ENCODE measurements around the gene IDH2.

The IDH2 gene

GRCh38 chr15:90062973-90063769, 39.1 kb downstream of the IDH2 start:
- DNase-seq, result peak; percentile 10

DNA sequence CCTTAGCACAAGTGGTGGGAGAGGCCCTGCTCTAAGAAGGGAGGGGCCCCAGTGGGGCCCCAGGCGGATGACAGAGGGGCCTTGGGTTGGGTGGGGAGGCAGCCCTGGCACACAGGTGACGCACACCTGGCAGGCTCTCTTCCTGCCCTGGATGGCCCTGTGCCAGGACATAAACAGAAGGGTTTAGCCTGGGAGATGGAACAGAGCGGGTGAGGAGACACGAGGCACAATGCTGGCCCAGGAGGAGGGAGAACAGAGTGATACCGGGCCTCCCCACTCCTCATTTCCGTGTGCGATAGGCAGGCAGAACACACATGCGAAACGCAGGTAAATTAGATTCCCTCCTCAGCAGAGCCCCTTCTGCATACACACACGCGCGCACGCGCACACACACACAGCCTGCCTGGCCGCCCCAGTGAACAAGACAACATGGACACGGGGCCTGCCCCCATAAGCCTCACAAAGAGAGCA, 39.8 kb downstream of the IDH2 start:
- DNase-seq, result peak; percentile 86

- peak; percentile 86 for DNase-seq
Observed at GRCh38 chr15:90062023-90062442, 40.2 kb downstream of the IDH2 start.

- no peak for DNase-seq
Observed at GRCh38 chr15:90060797-90061196, 41.5 kb downstream of the IDH2 start.

GRCh38 chr15:90059208-90059985, 42.9 kb downstream of the IDH2 start:
- no peak for DNase-seq

- no peak for DNase-seq
Observed at GRCh38 chr15:90058775-90059174, 43.5 kb downstream of the IDH2 start.

DNA sequence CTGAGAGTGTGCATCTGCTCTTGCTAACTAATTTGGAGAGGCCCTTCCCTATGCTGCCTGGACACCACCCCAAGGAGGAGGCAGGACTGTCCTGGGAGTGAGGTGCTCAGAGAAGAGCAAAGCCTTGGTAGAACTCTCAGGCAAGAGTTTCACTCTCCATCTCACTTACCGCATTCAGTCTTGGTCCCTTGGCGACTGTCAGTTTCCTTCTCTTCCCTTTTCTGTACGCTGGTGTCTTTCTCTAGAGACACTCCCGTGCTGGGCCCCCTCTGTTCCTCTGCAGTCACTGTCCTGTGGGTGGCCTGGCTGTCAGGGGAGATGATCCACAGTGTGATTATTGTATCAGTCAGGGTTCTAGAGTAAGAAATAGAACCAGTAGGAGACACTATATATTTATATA, 44.0 kb downstream of the IDH2 start:
- DNase-seq, result no peak

- no peak for DNase-seq
Observed at GRCh38 chr15:90056529-90056928, 45.7 kb downstream of the IDH2 start.

- DNase-seq, result no peak
Observed at GRCh38 chr15:90055182-90055581, 47.1 kb downstream of the IDH2 start.

GRCh38 chr15:90054618-90055097, 47.6 kb downstream of the IDH2 start:
- DNase-seq, result no peak

DNA sequence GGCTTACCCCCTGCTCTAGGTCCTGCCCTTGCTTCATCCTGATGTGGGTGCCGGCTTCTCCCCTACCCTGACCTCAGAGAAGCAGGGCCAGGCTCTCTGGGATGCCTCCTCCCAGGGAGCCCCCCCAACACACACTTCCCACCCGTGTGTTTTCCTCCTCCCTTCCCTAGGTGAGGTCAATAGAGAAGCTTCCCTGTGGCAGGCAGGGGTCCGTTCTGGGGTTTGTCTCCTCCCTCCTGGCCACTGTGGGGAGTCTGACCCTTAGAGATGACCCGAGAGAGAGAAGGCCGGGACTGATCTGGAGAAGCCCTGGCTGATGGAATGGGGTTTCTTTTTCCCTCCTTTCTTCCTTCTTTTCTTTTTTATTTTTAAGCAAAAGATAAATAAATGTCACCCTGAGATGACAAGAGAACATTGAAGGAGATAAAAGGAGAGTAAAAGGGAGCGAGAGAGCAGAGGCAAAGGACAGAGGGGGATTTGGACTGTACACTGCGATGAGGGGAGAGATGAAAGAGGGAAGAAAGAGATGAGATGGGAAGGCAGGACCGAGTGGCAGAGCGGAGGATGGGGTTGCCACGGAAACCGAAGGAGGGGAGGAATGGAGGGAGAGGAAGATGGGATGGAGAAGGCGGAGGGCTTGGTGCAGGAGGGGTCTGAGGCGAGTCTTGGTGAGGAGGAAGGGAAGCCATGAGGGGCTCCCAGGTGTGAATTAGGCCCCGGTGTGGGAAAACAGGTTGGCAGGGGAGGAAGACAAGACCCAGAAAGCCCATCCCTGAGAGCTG, 48.4 kb downstream of the IDH2 start:
- DNase-seq, result no peak

GRCh38 chr15:90051874-90052273, 50.4 kb downstream of the IDH2 start:
- DNase-seq, result no peak

- no peak for DNase-seq
Observed at GRCh38 chr15:90049666-90050604, 52.3 kb downstream of the IDH2 start.

DNA sequence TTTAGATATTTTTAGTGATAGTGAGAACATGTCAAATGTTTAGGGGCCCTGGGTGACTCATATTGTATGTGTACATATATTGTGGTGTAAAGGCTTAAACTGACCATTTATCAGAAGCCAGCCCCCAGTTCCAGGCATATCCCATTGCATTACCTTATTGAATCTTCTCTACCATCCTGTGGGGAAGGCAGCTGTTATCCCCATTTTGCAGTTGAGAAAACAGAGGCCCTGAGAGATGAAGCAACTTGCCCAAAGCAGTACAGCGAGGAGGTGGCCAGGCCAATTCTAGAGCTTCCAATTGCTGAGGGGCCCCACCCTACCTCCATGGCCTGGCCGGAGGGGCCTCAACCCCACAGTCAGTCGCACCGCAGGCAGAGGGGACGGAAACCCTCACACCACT, 53.2 kb downstream of the IDH2 start:
- no peak for DNase-seq

DNA sequence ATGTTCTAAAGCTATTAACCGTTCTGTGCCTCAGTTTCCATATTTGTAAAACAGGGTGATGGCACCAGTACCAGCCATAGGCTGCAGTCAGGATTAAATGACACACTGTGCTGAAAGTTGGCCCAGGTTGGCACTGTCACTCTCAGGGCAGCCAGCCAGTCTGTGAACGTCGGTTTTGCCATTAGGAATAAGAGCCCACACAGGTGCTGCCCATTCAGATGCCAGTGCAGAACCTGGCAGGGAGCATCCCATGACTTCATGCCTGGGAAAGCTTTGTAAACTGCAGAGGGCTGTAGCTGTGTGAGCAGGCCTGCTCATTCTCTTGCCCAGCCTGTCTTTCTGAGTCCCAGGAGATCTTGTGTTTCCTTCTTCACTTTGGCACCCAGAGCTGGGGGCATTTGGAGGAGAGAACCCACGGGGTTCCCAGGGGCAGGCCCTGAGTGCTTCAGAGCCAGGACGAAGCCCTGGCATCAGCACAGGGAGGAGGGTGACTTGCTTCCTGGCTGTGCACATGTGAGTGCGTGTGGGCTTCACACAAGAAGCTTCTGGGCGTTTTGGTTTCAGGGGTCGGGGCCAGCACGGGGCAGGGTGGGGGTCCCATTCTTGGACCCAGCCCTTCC, 54.2 kb downstream of the IDH2 start:
- DNase-seq, result no peak

DNA sequence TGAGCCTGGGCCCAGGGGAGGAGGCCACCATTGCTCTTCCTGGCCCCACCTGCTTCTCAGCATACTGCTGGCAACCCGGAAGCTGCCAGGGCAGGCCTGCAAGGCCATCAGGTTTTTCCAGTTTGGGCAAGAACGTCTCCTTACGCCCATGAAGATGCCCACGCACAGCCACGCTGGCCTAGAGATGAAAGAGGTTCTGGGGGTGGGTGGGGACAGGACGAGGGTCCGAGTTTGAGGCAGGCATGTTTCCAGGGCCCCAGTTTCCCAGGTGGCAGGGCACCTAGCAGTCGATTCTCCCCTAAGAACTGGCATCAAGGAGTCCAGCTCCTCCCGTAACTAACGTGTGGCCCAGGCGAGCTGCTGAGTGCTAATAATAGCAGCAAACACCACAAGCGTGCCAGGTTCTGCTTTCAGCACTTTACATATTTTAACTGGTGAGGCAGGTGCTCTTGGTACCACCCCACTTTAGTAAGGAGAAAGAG, 55.3 kb downstream of the IDH2 start:
- DNase-seq, result peak; percentile 36

GRCh38 chr15:90046289-90046688, 56.0 kb downstream of the IDH2 start:
- DNase-seq, result no peak

- no peak for DNase-seq
Observed at GRCh38 chr15:90044916-90045371, 57.3 kb downstream of the IDH2 start.

DNA sequence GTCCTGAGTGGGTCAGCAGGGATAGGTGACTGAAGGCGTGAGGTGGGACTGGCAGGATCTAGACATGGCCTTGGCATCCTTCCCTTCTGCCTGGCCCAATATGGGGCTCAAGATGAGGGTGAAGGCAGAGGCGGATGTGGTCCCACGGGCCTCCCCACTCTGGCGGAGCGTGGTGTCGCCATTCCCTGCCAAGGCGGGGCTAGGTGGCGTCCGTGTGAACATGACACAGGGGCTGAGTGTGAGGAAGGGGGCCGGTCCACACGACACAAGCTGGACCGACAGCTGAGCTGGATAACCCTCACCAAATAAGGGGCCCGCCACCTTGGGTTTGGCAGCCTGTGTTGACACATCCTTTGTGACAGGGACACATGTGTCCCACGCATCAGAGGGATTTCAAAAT, 58.1 kb downstream of the IDH2 start:
- no peak for DNase-seq

DNA sequence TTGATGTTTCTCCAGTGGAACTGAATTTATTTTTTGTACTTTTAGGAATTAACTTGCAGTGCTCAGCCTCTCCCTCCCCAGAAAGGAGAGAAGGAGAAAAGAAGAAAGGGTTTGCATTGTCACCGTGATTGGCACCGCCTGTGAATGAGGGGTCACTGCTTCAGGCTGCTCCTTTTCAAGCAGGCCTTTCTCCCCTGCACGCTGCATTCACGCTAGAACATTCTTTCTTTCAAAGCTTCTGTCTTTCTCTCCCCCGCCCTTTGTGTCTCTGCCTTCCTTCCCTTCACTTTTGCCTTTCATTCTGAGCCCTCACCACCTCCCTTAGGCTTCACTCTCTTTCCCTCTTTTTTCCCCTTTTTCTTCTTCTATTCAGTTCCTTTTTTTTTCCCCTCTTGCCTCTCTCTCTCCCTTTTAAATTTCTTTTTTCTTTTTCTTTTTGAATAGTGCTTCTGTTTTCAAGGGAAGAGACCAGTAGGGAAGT, 58.7 kb downstream of the IDH2 start:
- no peak for DNase-seq
